Upper lobe of left lung (tissue), 4 donors: ENCODE data around the gene SMYD5.

ENCODE experiments used
- EP300 ChIP-seq, 4 donors: sonication (generic); formaldehyde crosslinking; IDR thresholded peaks; one replicate each; pipeline ENCODE4 v1.5.1; 2017; ENCODE audit warnings: antibody characterized with exemption in 4 of 4, control low read depth in 2 of 4
- POLR2AphosphoS5 ChIP-seq, 2 donors: sonication (generic); formaldehyde crosslinking; IDR thresholded peaks; one replicate each; pipeline ENCODE4 v1.5.1; 2017; ENCODE audit warnings: antibody characterized with exemption in 2 of 2

DNA sequence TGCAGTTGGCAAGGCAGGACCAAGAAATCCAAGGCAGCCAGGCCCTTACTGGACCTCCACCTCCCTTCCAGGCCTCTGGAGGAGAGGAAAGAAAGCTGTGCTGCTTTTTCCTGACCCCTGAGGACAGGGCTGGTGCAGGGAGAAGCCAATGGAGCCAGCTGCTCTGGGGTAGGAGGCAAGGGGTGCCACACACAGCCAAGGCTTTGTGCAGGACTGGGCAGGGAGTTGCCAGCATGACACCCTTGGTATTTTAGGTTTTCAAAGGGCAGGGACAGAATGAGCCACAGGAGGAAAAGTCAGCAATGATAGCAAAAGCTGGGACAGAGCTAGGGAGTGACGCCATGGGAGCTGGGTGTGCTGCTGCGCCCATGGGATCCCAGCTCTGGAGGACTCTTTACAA, 43.0 kb downstream of the SMYD5 start:
- TF ChIP-seq POLR2AphosphoS5 (IDR thresholded peaks at IDR 0.05), result no peak
- TF ChIP-seq EP300 (IDR thresholded peaks at IDR 0.05), result no peak
